ENCODE results near the gene B4GALT2. TPM values are rescaled to one million over a fixed set of nuclear protein-coding genes. Genes with fewer than 3 reads are reported as not detected.

Gene B4GALT2
- total RNA-seq, 4 donors from 2014 or later: 8.2 to 28.9 (median 22.2) TPM

DNA sequence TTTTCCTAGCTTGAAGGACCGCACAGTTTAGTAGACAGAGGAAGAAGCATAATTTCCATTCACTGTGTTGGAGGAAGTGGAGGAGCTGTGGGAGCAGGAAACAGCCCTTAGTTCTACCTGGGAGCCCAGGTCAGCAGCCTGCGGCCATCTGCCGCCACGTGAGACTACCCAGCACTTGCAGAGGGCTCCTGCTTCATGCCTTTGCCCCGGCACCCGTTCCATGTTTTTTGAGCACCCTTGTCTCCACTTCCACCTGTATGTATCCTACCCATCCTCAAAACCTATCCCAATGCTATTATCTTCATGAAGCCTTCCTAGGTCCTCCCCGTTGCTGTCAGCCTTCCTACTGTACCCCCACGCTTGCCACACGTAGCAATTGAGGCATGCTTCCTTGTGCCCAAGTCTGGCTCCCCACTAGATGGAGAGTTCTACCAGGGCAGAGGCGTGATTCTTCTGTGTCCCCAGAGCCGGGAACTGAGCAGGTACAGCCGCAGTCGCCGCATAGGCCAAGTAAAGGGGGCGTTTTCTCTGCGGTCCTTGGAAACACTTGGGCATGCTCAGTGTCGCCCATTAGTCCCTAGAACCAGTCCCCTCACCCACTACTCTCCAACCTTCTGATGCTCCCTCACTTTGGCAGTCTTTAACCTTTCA is 50.4 kb downstream of the B4GALT2 start:
- Histone ChIP-seq H3K4me3 (peak overlapping the region; percentile 69 to 87 (median 85)), H3K27me3 (no peaks in the 10 kb centered on the region), H3K4me1 (peaks cover 0 to 39% (median 5%) of the 10 kb centered on the region in 4 donors), H3K27ac (peak overlapping the region; percentile 75 to 93 (median 93)), H3K9me3 (no peaks in the 10 kb centered on the region), H3K36me3 (no peaks in the 10 kb centered on the region)
- TF ChIP-seq POLR2A (IDR thresholded peaks at IDR 0.05): no peak
- TF ChIP-seq, protein P1, sequence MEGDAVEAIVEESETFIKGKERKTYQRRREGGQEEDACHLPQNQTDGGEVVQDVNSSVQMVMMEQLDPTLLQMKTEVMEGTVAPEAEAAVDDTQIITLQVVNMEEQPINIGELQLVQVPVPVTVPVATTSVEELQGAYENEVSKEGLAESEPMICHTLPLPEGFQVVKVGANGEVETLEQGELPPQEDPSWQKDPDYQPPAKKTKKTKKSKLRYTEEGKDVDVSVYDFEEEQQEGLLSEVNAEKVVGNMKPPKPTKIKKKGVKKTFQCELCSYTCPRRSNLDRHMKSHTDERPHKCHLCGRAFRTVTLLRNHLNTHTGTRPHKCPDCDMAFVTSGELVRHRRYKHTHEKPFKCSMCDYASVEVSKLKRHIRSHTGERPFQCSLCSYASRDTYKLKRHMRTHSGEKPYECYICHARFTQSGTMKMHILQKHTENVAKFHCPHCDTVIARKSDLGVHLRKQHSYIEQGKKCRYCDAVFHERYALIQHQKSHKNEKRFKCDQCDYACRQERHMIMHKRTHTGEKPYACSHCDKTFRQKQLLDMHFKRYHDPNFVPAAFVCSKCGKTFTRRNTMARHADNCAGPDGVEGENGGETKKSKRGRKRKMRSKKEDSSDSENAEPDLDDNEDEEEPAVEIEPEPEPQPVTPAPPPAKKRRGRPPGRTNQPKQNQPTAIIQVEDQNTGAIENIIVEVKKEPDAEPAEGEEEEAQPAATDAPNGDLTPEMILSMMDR (IDR thresholded peaks at IDR 0.05): no peak
- DNase-seq: no peak

DNA sequence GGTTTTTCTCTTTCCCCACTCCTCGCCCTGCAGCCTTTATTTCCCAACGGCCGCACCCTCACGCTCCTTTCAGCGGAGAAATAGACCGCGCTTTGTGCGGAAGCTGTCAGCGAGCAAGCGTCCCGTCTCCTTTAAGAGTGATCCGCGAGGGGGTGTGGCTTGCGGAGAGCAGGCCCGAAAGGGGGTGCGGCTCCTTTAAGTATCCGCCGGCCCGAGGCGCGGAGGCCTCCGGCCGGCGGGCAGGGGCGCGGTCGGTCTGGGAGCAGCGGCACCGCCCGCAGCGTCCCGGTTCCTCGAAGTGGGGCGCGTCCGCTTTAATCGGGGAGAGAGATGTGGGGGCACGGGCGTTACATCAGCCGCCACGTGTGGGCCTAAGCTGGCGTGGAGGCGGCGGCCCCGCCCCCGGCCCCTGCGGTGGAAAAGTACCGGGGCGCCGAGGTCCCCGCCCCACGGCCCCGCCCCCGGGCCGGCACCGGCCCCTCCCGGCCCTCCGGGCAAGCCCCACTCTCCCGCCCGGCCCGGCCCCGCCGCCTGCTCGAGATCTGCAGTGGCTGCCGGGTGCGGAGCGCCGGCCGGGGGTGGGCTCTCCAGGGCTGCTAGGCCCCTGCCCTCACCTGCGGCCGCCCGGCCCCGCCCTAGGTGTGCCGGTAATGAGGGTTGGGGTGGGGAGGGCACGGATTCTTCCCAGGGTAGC is 51.0 kb downstream of the B4GALT2 start:
- H3K4me1 ChIP-seq: peaks cover 0 to 39% (median 5%) of the 10 kb centered on the region in 4 donors
- H3K4me3 ChIP-seq: peak overlapping the region; percentile 69 to 87 (median 85)
- H3K36me3 ChIP-seq: no peaks in the 10 kb centered on the region
- peak; percentile 61 to 82 for TF ChIP-seq POLR2A (IDR thresholded peaks at IDR 0.05)
- TF ChIP-seq, protein P1 (IDR thresholded peaks at IDR 0.05): no peak
- peak; percentile 95 to 97 (median 96) for DNase-seq
- H3K27me3 ChIP-seq: no peaks in the 10 kb centered on the region
- no peaks in the 10 kb centered on the region for H3K9me3 ChIP-seq
- H3K27ac ChIP-seq: peak overlapping the region; percentile 75 to 93 (median 93)

DNA sequence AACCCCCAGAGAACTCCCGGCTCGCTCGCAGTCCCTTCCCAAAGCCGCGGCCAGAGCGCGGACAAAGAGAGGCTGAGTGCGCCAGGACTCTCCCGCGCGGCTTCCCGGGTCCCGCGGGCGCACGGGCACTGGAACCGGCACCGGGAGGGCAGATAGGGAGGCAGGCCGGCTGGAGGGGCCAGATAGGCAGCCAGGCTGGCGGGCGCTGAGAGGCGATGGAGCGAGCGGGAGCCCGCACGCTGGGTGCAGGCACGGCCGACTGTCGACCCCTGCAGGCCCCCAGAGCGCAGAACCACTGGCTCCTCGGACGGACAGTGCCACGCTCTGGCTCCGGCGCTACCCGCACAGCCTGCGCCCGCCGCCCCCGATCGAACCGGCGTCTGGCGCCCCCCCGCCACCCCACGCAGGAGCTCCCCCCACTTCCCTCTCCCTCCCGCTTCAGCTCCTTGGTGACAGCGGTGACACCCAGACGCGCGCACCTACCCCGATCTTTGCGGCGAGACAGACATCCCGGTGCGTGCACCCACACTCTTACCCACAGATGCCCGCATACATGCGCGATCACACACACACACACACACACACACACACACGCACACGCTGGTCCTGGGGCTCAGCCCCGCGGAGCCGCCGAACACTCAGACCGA is 51.7 kb downstream of the B4GALT2 start:
- Histone ChIP-seq H3K9me3 (no peaks in the 10 kb centered on the region), H3K36me3 (no peaks in the 10 kb centered on the region), H3K4me1 (peaks cover 0 to 42% (median 5%) of the 10 kb centered on the region in 4 donors), H3K27ac (peak overlapping the region; percentile 75 to 93 (median 93)), H3K27me3 (no peaks in the 10 kb centered on the region), H3K4me3 (peak overlapping the region; percentile 69 to 87 (median 85))
- peak in 1 of 2 donors; percentile 17 for TF ChIP-seq POLR2A (IDR thresholded peaks at IDR 0.05)
- TF ChIP-seq, protein P1 (IDR thresholded peaks at IDR 0.05): peak in 1 of 6 experiments; percentile 13
- peak in 2 of 3 donors; percentile 38 to 66 for DNase-seq

DNA sequence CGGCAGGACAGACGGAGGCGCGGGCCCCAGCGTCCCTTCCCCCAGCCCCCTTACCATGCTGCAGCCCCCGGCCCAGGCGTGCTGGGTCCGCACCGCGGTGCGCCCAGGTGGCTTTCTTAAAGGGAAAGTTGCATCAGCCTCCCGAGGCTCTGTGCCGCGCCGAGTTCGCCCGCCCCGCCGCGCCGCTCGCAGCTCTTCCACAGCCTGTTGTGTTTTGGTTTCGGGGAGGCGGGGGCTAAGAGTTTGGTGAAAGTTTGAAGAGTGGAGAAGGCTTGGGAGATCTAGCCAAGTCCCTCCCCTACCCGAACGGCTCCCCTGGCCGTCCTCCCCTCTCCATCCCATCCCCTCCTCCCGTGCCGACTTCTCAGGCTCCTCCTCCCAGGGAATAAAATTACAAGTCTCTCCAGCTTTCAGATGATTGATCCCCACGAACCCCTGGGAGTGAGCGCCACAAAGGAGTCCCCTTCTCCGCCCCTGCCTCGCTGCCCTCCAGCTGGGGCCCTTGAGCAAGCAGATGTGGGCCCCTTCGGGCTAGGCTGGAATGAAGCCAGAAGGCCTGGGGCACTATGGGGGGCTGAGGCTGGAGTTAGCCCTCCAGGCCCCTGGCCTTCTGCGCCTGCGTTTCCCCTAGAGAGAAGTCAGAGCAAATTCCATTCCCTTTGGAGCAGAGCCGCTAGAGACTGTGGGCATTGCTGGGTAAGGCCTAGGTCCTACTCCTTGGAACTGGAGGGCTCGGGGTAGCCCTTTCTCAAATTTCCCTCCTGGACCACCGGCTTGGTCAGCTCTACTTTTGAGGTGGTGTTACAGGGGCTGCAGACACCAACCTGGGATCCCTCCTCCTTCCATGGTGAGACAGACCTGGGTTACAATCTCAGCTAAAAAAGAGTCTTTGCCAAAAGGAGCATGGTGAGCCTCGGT is 52.5 kb downstream of the B4GALT2 start, which contains the start of gene SLC6A9:
TSS of gene SLC6A9 (minus strand) at position 211 of the 918 bp plus-strand sequence. CDS start 7,185 bp downstream, outside the sequence.
- peaks cover 0 to 50% (median 5%) of the 10 kb centered on the region in 4 donors for H3K4me1 ChIP-seq
- no peak for TF ChIP-seq POLR2A (IDR thresholded peaks at IDR 0.05)
- TF ChIP-seq, protein P1 (IDR thresholded peaks at IDR 0.05): no peak
- H3K4me3 ChIP-seq: peak within 1 kb of the TSS; percentile 69 to 87 (median 85)
- no peaks in the 10 kb centered on the region for H3K9me3 ChIP-seq
- peak within 1 kb of the TSS; percentile 75 to 93 (median 93) for H3K27ac ChIP-seq
- H3K36me3 ChIP-seq: no peaks in the 10 kb centered on the region
- no peaks in the 10 kb centered on the region for H3K27me3 ChIP-seq
- DNase-seq: peak; percentile 34 to 67 (median 64)

All from Peyer's patch (tissue), 4 donors.